K562 (cell line): ENCODE measurements around the gene PDPK1. TPM values are rescaled to one million over a fixed set of nuclear protein-coding genes. Genes with fewer than 3 reads are reported as not detected.
A peak's percentile ranks its signal among the peaks of the same experiment; 100 is the strongest.

ENCODE experiments used
- ATAC-seq: fragments of 200-7000 bp; cut with Tn5 transposase; 3 replicates; pipeline ENCODE4 v1.9.1; 2020; ENCODE audit warnings: moderate library complexity
- BruUV-seq: library from RNA; stranded (reverse); fragments of 400-500 nt; replicated peaks from 2 replicates; lab custom pipeline; 2021; lab: Mats Ljungman, UMichigan
- CTCF ChIA-PET: fragments of 300-600 bp; formaldehyde crosslinking; extraction: SDS; loops from one replicate; lab custom pipeline; 2021; ENCODE audit warnings: low intra/inter-chr PET ratio; lab: Yijun Ruan, JAX
- POLR2A ChIA-PET: fragments of 300-600, 350-650 bp; sonication (Branson Sonifier 250); formaldehyde crosslinking; extraction: SDS; loops from one replicate; lab custom pipeline; 2021; ENCODE audit warnings: antibody characterized with exemption, inconsistent platforms; lab: Yijun Ruan, JAX
- DNase-seq, 4 experiments: peaks; one replicate each; pipeline versions ENCODE4 v3.0.0 to v3.0.0-alpha.2; 2011 to 2018; ENCODE audit warnings: low spot score in 3 of 4, mixed read lengths in 3 of 4; ENCODE audit errors: extremely low read depth in 1 of 4
- FAIRE-seq: peaks from 2 replicates; lab custom pipeline; 2011; peaks lifted over from hg19 to GRCh38; lab: Jason Lieb, UNC
- H2AFZ ChIP-seq: 2 replicates; pipeline ENCODE4 v1.6.0; 2011; ENCODE audit warnings: low read depth, low read length, control low read depth, inconsistent platforms
- H3K27ac ChIP-seq: fragments of 200-600 bp; 3 replicates; pipeline ENCODE4 v1.8.0; 2011; ENCODE audit warnings: low read depth, mild to moderate bottlenecking, control low read depth, inconsistent platforms, low read length, moderate library complexity, mixed read lengths; ENCODE audit errors: extremely low read depth
- H3K27me3 ChIP-seq, 2 experiments: fragments of 300-600 bp in 1 of 2; 2 replicates in 1 of 2; 3 replicates in 1 of 2; pipeline versions ENCODE4 v1.6.0 to v1.8.0; 2011; ENCODE audit warnings: inconsistent platforms in 2 of 2, low read length in 2 of 2, mild to moderate bottlenecking in 1 of 2, mixed read lengths in 1 of 2, moderate library complexity in 1 of 2; ENCODE audit not compliant: control insufficient read depth in 2 of 2, insufficient read depth in 2 of 2
- H3K36me3 ChIP-seq: fragments of 300-600 bp; 3 replicates; pipeline ENCODE4 v1.8.0; 2011; ENCODE audit warnings: mild to moderate bottlenecking, low read length, inconsistent platforms; ENCODE audit not compliant: control insufficient read depth, insufficient read depth
- H3K4me1 ChIP-seq, 2 experiments: fragments of 200-600 bp in 1 of 2; replicated peaks in 1 of 2; 2 replicates in 1 of 2; 3 replicates in 1 of 2; pipeline versions ENCODE4 v1.5.1 to v1.8.0; 2011; ENCODE audit warnings: inconsistent platforms in 2 of 2, low read length in 2 of 2, mild to moderate bottlenecking in 1 of 2, mixed read lengths in 1 of 2, moderate library complexity in 1 of 2; ENCODE audit not compliant: control insufficient read depth in 2 of 2, insufficient read depth in 2 of 2
- H3K4me2 ChIP-seq: 2 replicates; pipeline ENCODE4 v1.6.1; 2011; ENCODE audit warnings: low read length, control low read depth, inconsistent platforms, mixed read lengths; ENCODE audit not compliant: insufficient read depth
- H3K4me3 ChIP-seq: fragments of 200-600 bp; sonication (generic), shearing (Covaris generic); 2 replicates; pipeline ENCODE4 v1.5.1; 2016; ENCODE audit warnings: control low read depth, inconsistent platforms
- H3K79me2 ChIP-seq: fragments of 200-600 bp; 3 replicates; pipeline ENCODE4 v1.8.0; 2011; ENCODE audit warnings: low read length, inconsistent platforms; ENCODE audit not compliant: control insufficient read depth, insufficient read depth
- H3K9ac ChIP-seq, 2 experiments: 2 replicates each; pipeline versions ENCODE4 v1.6.0 to v1.6.1; 2011; ENCODE audit warnings: low read depth in 2 of 2, low read length in 2 of 2, control low read depth in 1 of 2, inconsistent platforms in 1 of 2, mild to moderate bottlenecking in 1 of 2, mixed read lengths in 1 of 2; ENCODE audit not compliant: insufficient read depth in 1 of 2
- H3K9me1 ChIP-seq: one replicate; pipeline ENCODE4 v1.6.0; 2011; ENCODE audit warnings: inconsistent platforms, mild to moderate bottlenecking, low read length, moderate library complexity; ENCODE audit not compliant: control insufficient read depth, insufficient read depth
- H3K9me3 ChIP-seq: replicated peaks from 2 replicates; pipeline ENCODE4 v1.5.1; 2011; ENCODE audit warnings: low read depth, low read length, inconsistent platforms; ENCODE audit not compliant: control insufficient read depth, insufficient read depth
- H4K20me1 ChIP-seq: replicated peaks from 2 replicates; pipeline ENCODE4 v1.6.1; 2011; ENCODE audit warnings: low read length, inconsistent platforms, mixed read lengths; ENCODE audit not compliant: control insufficient read depth, insufficient read depth
- COPS2 ChIP-seq: fragments of 450-650 bp; conservative IDR thresholded peaks from 2 replicates; pipeline ENCODE4 v1.6.1; 2016; ENCODE audit warnings: mild to moderate bottlenecking, moderate library complexity
- CTBP1 ChIP-seq: fragments of 450-650 bp; IDR thresholded peaks from 2 replicates; pipeline ENCODE4 v1.6.1; 2016; ENCODE audit warnings: borderline replicate concordance
- ELF4 ChIP-seq: fragments of 450-650 bp; formaldehyde crosslinking; IDR thresholded peaks from 2 replicates; pipeline ENCODE4 v1.4.0; 2022; ENCODE audit warnings: missing genetic modification characterization
- GABPB1 ChIP-seq: sonication (generic); formaldehyde crosslinking; IDR thresholded peaks from 2 replicates; pipeline ENCODE4 v1.8.0; 2022; ENCODE audit warnings: mild to moderate bottlenecking, missing genetic modification reagents
- GTF2A2 ChIP-seq: IDR thresholded peaks from 2 replicates; pipeline ENCODE4 v1.6.1; 2016; ENCODE audit warnings: mild to moderate bottlenecking, missing genetic modification characterization, missing compliant biosample characterization
- HNRNPH1 ChIP-seq: fragments of 200-400 bp; formaldehyde crosslinking; optimal IDR thresholded peaks from 2 replicates; pipeline ENCODE3; 2017; ENCODE audit warnings: low read depth, mild to moderate bottlenecking, low read length, moderate library complexity
- HNRNPL ChIP-seq: fragments of 200-400 bp; formaldehyde crosslinking; IDR thresholded peaks from 2 replicates; pipeline ENCODE4 v1.6.1; 2017; ENCODE audit warnings: low read depth, mild to moderate bottlenecking, low read length
- MYC ChIP-seq, 2 experiments: fragments of 250-450 bp in 1 of 2; sonication (Bioruptor Pico) in 1 of 2; IDR thresholded peaks; 2 replicates each; pipeline versions ENCODE4 v1.5.1 to v1.6.1; 2012 to 2021; ENCODE audit warnings: low read depth in 2 of 2, borderline replicate concordance in 1 of 2, improper control_type of control experiment in 1 of 2, low read length in 1 of 2, mild to moderate bottlenecking in 1 of 2, moderate library complexity in 1 of 2
- NCOA6 ChIP-seq: fragments of 450-650 bp; IDR thresholded peaks from 2 replicates; pipeline ENCODE4 v1.6.1; 2017; ENCODE audit warnings: mild to moderate bottlenecking
- RBM39 ChIP-seq: fragments of 200-400 bp; formaldehyde crosslinking; optimal IDR thresholded peaks from 2 replicates; pipeline ENCODE3; 2018; ENCODE audit warnings: low read depth, low read length
- RHOXF2B ChIP-seq: fragments of 250-450 bp; sonication (Bioruptor Pico); conservative IDR thresholded peaks from 2 replicates; pipeline ENCODE4 v1.5.1; 2021
- SAFB ChIP-seq: fragments of 200-400 bp; formaldehyde crosslinking; IDR thresholded peaks from 2 replicates; pipeline ENCODE4 v1.6.1; 2017; ENCODE audit warnings: low read depth, low read length, borderline replicate concordance
- SIX5 ChIP-seq, 2 experiments: IDR thresholded peaks; 2 replicates each; pipeline ENCODE4 v1.6.1; 2011; ENCODE audit warnings: low read length in 2 of 2, borderline replicate concordance in 1 of 2, low read depth in 1 of 2, mild to moderate bottlenecking in 1 of 2, moderate library complexity in 1 of 2; ENCODE audit not compliant: insufficient read depth in 1 of 2
- STAT5B ChIP-seq: fragments of 250-450 bp; sonication (Bioruptor Pico); IDR thresholded peaks from 2 replicates; pipeline ENCODE4 v1.8.0; 2021; ENCODE audit warnings: mild to moderate bottlenecking, inconsistent platforms
- TAF15 ChIP-seq: fragments of 200-400 bp; formaldehyde crosslinking; IDR thresholded peaks from 2 replicates; pipeline ENCODE4 v1.6.1; 2017; ENCODE audit warnings: mild to moderate bottlenecking, low read depth, low read length, moderate library complexity
- TAF9B ChIP-seq: fragments of 450-650 bp; IDR thresholded peaks from 2 replicates; pipeline ENCODE4 v1.6.1; 2018; ENCODE audit warnings: mild to moderate bottlenecking; ENCODE audit not compliant: partially characterized antibody
- TCF7 ChIP-seq: sonication (generic); IDR thresholded peaks from 2 replicates; pipeline ENCODE4 v1.6.1; 2016; ENCODE audit warnings: antibody characterized with exemption, borderline replicate concordance
- ZFP1 ChIP-seq: fragments of 450-650 bp; formaldehyde crosslinking; IDR thresholded peaks from 2 replicates; pipeline ENCODE4 v1.4.0; 2020; ENCODE audit warnings: mild to moderate bottlenecking, mixed read lengths
- ZKSCAN8 ChIP-seq: fragments of 200-800 bp; sonication (Bioruptor generic); IDR thresholded peaks from 2 replicates; pipeline ENCODE4 v1.6.1; 2016; ENCODE audit warnings: missing genetic modification characterization, missing compliant biosample characterization
- ZNF311 ChIP-seq: fragments of 250-450 bp; sonication (Bioruptor Pico); IDR thresholded peaks from 2 replicates; pipeline ENCODE4 v1.4.0; 2020; ENCODE audit warnings: mild to moderate bottlenecking, moderate library complexity
- WGBS: fragments of 100-300 bp; shearing (Covaris generic); methylation state at CpG from one replicate; pipeline ENCODE4 v1.1.6; 2016; ENCODE audit warnings: low coverage, mixed read lengths; ENCODE audit not compliant: insufficient coverage; ENCODE audit errors: missing lambda C conversion rate; 5-methylcytosine and 5-hydroxymethylcytosine counted together
- in situ Hi-C: fragments of 300-500 bp; cut with MboI; formaldehyde crosslinking; loops from 4 replicates; pipeline ENCODE4 v1.15.0; 2018; ENCODE audit warnings: inconsistent platforms, mixed read lengths
- intact Hi-C: fragments of 100-400 bp; cut with micrococcal nuclease; formaldehyde crosslinking; loops from 2 replicates; pipeline ENCODE4 v1.14.2; 2022
- polyA plus RNA-seq, 8 experiments: library from polyadenylated mRNA; depleted of rRNA in 4 of 8; stranded (reverse) in 5 of 8; unstranded in 3 of 8; fragments of >200 nt; fragmentation: Nextera tagmentation in 2 of 8; fragmentation: Illumina TruSeq in 1 of 8; extraction: Ambion mirVana in 2 of 8; extraction: Trizol in 1 of 8; gene quantifications; 2 replicates each; pipeline versions ENCODE4 v1.2.1 to v1.2.3, GENCODE V29; 2011 to 2014; ENCODE audit warnings: inconsistent platforms in 1 of 8, missing spikeins in 1 of 8
- total RNA-seq, 7 experiments: library from RNA; depleted of rRNA in 6 of 7; stranded (reverse); fragments of >200 nt in 6 of 7; fragmentation: Illumina TruSeq in 2 of 7; extraction: Trizol in 2 of 7; gene quantifications; 2 replicates each; pipeline versions ENCODE4 v1.2.1 to v1.2.3, GENCODE V29; 2011 to 2021; ENCODE audit warnings: low replicate concordance in 1 of 7
- TF ChIP-seq, protein P1 (sequence below): fragments of 150-350 bp; conservative IDR thresholded peaks from 2 replicates; pipeline ENCODE4 v1.6.1; 2014; ENCODE audit warnings: low read length

Gene PDPK1
- total and polyA plus RNA-seq, 9 of the 15 experiments (the other 6 are each of a cell fraction or from before 2014, with no cell fraction given), result 4.0 to 37.2 (median 18.7) TPM

DNA sequence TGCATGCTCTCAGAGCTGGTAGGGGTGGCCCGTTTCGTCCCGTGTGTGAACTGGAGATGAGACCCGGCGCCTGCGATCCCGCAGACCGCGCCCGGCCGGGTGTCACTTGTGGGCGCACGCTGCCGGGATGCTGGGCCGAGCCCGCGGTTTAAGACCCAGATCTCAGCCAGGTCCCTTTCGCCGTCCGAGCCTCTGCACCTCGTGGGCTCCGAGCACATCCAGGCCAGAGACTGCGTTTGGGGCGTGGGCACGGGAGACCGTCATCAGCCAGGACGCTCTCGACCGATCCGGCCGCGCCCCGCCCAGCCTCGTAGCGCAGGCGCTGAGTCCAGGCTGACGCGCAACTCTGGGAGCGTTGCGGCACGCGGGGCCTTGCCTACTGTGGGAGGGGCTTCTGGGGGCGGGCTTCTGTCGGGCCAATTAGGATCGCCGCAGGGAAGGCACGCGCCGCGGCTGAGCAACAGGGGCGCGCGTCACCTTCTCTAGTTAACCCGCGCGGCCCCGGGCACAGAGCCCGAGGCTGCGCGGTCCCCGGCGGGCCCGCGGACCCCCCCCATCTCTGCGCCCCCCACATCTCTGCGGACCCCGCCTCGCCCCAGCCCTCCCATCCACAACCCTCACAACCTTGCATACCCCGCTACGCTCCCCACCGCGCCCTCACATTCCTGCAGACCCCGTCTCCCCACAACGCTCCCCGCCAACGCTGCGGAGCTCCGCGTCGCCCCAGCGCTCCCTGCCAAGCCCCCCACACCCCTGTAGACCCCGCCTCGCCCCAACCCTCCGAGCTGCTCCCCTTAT, 5.9 kb upstream of the PDPK1 start:
- H3K9me1 ChIP-seq, result peaks cover 3% of the 10 kb centered on the region
- H3K27ac ChIP-seq, result peak overlapping the region; percentile 70
- no peaks in the 10 kb centered on the region for H3K27me3 ChIP-seq
- in situ Hi-C loops, result no loop called here
- intact Hi-C loops, result no loop called here
- peak overlapping the region; percentile 94 for H2AFZ ChIP-seq
- peaks cover 15 to 68% of the 10 kb centered on the region in 2 experiments; a peak in 4 of 5 replicates for H3K4me1 ChIP-seq
- DNase-seq (peak; percentile 91 to 99 (median 94)), FAIRE-seq (peak; percentile 98), ATAC-seq (peak; percentile 97)
- peaks cover 40% of the 10 kb centered on the region; the same call in 2 of the 3 replicates for H3K36me3 ChIP-seq
- H3K4me3 ChIP-seq, result peak overlapping the region; percentile 51
- ChIA-PET CTCF (interaction anchor here (0.6 kb wide), 1 partner anchor 236 kb away, joined by 4 read pairs; no protein-coding TSS in a partner anchor), POLR2A (interaction anchor here (0.6 to 3.8 kb wide), 6 partner anchors 11 to 261 kb away, joined by 3 to 45 read pairs (median 4); partner anchors contain the start of gene AMDHD2)
- no peaks in the 10 kb centered on the region for H3K79me2 ChIP-seq
- no TSS peak for BruUV-seq
- H4K20me1 ChIP-seq, result no peaks in the 10 kb centered on the region
- WGBS, result 3% methylated on average over 45 of the region's 84 CpGs
- H3K4me2 ChIP-seq, result peak overlapping the region; percentile 79
- peak overlapping the region; percentile 75 to 93 for H3K9ac ChIP-seq
- no peaks in the 10 kb centered on the region for H3K9me3 ChIP-seq
- no peak for TF ChIP-seq ZFP1 (CRISPR knock-in tag)
- no peak; the same call in 1 of the 2 replicates for TF ChIP-seq GABPB1 (CRISPR knock-in tag)
- no peak for TF ChIP-seq TCF7
- no peak for TF ChIP-seq HNRNPH1
- no peak for TF ChIP-seq RBM39
- peak; percentile 44; the same call in 1 of the 2 replicates for TF ChIP-seq ELF4
- TF ChIP-seq GTF2A2 (tag), result no peak
- peak; percentile 81 for TF ChIP-seq MYC (IDR thresholded peaks at IDR 0.05; ENCODE audit: low read depth, low read length)
- peak; percentile 87; the same call in 1 of the 2 replicates for TF ChIP-seq MYC (CRISPR knock-in tag; IDR thresholded peaks at IDR 0.05; ENCODE audit: borderline replicate concordance, low read depth)
- TF ChIP-seq STAT5B (CRISPR knock-in tag), result no peak
- TF ChIP-seq, protein P1, sequence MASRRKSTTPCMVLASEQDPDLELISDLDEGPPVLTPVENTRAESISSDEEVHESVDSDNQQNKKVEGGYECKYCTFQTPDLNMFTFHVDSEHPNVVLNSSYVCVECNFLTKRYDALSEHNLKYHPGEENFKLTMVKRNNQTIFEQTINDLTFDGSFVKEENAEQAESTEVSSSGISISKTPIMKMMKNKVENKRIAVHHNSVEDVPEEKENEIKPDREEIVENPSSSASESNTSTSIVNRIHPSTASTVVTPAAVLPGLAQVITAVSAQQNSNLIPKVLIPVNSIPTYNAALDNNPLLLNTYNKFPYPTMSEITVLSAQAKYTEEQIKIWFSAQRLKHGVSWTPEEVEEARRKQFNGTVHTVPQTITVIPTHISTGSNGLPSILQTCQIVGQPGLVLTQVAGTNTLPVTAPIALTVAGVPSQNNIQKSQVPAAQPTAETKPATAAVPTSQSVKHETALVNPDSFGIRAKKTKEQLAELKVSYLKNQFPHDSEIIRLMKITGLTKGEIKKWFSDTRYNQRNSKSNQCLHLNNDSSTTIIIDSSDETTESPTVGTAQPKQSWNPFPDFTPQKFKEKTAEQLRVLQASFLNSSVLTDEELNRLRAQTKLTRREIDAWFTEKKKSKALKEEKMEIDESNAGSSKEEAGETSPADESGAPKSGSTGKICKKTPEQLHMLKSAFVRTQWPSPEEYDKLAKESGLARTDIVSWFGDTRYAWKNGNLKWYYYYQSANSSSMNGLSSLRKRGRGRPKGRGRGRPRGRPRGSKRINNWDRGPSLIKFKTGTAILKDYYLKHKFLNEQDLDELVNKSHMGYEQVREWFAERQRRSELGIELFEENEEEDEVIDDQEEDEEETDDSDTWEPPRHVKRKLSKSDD, result no peak
- TF ChIP-seq CTBP1, result peak; percentile 94
- TF ChIP-seq ZNF311 (CRISPR knock-in tag), result no peak
- no peak for TF ChIP-seq SIX5 (IDR thresholded peaks at IDR 0.05; ENCODE audit: borderline replicate concordance in 1 of 2, insufficient read depth in 1 of 2, low read depth in 1 of 2, low read length in 2 of 2)
- TF ChIP-seq HNRNPL, result peak; percentile 49; the same call in 1 of the 2 replicates
- TF ChIP-seq NCOA6, result no peak
- no peak for TF ChIP-seq TAF15
- TF ChIP-seq TAF9B, result no peak
- TF ChIP-seq RHOXF2B (CRISPR knock-in tag), result no peak
- no peak for TF ChIP-seq SAFB
- TF ChIP-seq COPS2, result no peak
- TF ChIP-seq ZKSCAN8 (CRISPR knock-in tag), result no peak
